GM21528 (cell line): Measurements from ENCODE around the gene B3GAT3.
"Not testable (repeated sequence)": the region's sequence is repeated elsewhere in the genome, so short reads cannot be mapped to it uniquely, and the experiment has no call there.

Experiments
- ATAC-seq: cut with Tn5 transposase; IDR thresholded peaks from one replicate; pipeline ENCODE4 v1.9.1; 2021; ENCODE audit warnings: mild to moderate bottlenecking, moderate library complexity; ENCODE audit not compliant: unreplicated experiment, low FRiP score

The B3GAT3 gene

DNA sequence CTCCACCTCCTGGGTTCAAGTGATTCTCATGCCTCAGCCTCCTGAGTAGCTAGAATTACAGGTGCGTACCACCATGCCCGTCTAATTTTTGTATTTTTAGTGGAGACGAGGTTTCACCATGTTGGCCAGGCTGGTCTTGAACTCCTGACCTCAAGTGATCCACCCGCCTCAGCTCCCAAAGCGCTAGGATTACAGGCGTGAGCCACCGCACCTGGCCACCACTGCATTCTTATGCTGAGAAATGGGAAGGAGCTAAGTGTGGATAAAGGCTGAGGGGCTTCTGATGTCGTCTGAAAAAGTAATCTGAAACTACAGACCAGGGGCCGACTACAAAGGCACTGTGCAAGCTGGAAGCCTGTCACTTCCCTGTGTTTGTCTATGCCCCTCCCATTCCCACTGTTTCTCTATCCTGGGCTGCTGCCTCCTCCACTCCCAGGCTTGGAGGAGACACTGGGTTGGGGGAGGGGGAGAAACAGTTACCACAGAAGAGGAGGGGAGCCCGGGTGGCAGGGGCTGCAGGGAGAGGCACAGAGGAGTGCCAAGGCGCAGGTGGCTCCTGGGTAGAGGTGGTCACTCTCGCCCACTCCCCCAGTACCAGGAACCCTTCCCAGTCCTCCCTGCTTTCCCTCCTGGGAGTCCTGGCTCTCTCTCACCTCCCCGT lies 17.2 kb downstream of the B3GAT3 start:
- ATAC-seq: no peak

DNA sequence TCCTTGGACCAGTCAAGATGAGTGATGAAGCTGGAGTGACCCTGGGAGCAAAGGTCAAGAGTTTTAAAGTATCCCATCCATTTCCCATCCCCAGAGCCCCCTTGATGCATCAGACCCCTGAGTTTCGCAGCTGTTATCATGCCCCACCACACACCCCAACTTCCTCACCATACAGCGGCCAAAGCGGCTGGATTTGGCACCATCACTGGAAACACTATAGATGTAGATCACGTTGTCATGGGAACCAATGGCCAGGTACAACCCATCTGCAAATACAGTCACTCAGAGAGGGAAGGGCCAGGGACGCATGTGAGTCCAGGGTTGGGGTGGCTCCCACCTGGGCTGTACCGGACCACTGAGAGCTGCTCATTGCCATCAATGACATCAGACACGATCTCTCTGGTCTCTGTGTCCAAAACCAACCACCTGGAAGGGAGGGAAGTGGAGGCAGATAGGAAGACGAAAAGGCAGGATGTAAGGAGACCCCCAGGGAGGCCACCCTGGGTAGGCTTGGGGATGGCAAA lies 17.9 kb downstream of the B3GAT3 start:
- ATAC-seq: no peak

DNA sequence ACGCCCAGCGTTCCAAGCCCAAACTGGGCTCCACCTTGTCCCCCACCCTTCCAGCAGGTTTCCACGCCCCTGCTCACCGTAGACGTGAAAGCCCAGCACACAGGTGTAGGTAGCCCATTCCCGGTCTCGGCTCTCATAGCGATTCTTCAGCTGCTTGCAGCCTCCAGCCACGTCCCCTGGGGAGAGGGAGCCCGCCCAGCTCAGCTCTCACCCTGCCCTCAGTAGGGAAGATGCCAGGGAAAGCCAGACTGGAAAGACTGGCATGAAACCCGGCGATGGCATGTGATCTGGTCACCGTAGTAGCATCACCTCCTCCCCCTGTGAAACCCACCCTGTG lies 18.7 kb downstream of the B3GAT3 start:
- ATAC-seq: no peak

DNA sequence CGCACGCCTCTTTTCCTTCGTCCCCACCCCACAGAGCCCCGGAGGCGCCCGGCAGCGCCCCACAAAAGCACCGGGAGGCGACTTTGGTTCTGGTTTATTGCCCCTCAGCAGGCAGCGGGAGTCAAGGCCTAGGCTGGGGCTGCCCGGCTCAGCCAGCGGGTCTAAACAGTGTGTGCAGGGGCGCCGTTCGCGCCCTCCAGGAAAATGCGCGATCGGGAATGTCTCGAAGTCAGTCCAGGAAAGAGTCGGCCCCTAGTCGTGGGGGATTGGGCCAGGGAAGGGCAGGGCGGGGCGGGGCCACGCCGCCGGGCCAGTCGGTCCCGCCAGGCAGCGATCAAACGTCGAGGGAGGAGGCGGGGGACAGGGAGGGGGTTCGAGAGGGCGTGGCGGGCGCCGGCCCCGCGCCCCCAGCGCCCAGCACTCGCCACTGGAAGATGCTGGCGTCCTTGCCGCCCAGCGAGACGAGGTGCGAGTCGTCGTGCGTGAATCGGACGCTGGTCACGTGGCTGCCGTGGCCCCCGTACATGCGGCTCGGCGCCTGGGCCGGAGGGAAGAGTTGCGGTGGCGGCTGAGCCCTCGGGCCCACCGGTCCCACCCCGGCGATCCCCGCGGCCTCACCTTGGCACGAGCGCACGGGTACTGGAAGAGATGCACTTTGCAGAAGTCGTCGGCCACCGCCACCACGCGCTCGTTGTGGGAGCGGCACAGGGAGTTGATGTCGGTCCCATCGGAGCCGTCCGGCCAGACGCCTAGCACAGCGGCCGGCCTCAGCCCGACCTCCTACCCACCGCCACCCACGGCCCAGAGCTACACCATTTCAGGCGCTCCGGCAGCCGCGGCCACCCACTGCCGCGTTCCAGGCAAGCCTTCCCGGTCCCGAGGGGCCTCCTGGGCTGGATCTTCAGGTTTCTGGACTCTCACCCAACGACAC lies 19.4 kb downstream of the B3GAT3 start:
- ATAC-seq: no peak

DNA sequence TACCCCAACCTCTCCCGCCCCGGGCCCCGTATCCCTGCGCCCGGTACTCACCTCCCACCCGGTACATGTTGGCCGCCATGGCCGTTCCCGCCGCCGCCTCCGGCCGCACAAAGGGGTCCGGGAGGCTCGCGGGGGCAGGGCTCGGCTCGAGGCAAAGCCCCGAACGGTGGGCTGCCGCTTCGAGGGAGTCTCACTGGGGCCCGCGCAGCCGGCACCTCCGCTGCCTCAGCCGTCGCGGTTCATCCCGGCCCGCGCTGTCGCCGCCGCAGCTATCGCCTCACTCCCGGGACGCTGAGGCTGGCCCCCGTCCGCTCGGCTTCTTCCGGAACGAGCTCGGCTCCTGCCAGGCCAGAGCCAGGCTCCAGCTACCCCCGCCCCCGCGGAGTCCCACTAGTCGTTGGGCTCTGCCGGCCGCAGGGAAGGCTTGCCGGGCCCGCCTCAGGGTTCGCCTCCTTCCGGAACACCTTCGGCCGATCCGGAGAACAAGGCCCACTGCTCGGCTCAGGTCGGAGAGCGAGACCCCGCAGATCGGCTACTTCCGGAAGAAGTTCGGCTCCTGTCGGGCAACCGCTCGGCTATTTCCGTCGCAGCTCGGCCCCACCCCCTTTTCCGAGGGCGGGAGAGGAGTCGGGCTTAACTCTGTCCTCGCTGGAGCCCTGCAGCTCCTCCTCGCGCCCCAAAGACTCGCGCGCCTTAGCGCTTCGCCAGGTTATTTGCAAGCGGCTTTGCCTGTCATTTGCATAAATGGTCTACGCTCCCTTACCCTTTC lies 20.2 kb downstream of the B3GAT3 start, which contains the start of gene MTA2:
Gene MTA2, minus strand, starts transcription at position 494 of the 769 bp plus-strand sequence. Its CDS starts 415 bp downstream, at position 79.
- peak; percentile 78 for ATAC-seq

DNA sequence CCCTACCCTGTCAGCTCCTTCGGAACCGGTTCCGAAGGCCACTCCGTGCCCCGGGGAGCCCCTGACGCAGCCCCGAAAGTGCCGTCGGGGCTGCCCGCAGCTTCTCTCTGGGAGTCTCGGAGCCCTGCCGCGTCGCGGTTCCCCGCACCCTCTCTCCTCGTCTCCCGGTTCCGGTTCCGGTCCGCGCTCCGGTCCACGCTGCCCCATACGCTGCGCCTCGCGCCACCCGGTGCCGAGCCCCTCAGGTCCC lies 20.7 kb downstream of the B3GAT3 start:
- peak; percentile 14 for ATAC-seq

DNA sequence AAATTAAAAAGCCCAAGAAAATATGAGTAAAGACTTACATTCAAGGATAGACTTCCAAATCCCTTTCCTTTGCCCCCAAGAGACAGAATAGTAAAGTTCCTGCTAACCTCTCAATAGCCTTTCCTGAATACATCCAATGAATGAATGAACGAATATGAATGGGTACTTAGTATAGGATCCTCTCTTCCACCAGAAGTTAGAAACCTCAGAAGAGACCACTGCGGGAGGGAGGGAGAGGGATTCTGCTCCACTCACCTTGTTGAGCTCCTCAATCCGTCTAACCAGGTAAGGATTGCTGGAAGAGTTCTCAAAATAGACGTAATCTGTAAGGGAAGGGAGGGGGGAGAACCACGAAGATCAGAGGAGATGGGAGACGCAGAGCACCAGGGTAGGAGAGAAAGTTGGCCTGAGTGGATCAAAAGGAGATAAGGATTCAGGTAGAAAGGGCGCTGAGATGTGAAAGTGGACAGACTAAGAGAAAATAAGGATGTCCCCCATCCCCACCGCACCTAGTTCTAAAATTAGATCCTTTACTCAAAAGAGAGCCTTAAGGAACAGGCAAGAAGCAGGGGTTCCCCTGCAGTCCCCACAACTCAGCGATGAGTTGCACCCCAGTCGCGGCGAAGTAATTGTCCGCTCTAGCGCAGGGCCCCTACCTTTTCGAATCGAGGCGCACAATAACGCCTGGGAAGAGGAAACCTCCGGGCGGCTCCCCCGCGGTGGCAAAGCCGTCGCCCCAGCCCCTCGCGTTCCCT lies 21.2 kb downstream of the B3GAT3 start:
- no peak for ATAC-seq

DNA sequence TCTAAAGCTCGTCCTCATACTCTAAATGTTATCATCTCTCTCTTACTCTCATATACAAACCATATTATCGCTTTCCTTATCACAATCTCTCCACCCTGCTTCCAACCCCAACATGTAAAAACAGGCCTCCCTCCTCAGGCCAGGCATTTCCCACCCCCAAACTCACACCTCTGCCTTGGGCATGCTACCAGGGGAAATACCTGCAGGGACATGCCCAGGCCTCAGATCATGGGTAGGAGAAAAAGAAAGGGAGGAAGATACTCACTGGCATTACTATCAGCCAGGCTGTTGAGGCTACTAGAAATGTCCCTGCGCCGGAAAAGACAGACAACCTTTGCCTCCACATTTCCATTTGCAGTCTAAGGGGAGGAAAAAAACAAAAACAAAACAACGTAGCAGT lies 21.9 kb downstream of the B3GAT3 start:
- no peak for ATAC-seq

DNA sequence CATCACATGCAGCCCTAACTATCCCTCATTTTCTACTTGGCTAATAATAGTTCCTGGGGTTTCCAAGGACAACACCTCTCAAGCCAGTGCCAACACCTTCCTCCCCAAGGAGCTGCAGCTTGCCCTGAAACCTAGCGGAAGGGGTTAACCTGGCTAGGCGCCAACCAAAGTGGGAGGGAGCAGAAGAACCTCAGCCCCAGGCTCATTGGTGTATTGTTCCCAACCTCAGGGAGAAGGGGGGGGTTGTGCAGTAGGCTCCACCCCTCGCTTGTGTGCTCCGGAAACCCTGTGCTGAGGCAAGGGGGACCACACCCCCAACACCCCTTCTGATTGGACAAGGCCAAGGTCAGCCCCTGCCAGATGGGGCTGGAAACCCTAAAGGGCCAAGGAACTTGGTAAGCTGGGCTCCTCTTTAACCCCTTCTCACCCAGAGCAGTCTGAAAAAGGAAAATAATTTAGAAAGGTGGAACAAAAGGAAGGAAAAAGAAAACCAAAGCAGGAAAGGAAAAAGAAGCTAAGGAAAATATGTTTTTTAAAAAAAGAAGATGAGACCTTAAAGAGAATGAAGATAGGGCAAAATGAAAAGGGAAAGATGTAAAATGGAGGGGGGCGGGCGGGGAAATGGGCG lies 22.6 kb downstream of the B3GAT3 start:
- ATAC-seq: peak; percentile 42

DNA sequence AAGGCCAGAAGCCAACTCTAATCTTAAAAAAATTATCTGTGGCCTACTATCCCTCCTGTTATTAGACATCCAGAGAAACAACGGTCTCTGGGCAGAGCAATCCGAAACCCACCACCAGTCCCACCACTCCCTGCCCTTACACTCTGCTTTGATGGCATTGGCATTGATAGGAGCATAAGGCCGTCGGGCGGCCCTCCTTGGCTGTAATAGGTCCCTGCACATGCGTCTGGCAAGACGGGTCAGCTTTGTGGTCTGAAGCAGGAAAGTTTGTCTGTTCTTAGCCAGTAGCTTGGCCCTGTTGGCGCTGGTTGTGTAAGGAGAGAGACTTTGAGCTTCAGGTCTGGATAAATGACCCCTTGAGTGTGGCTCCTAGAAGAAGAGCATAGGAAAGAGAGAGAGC lies 26.7 kb downstream of the B3GAT3 start:
- no peak for ATAC-seq

DNA sequence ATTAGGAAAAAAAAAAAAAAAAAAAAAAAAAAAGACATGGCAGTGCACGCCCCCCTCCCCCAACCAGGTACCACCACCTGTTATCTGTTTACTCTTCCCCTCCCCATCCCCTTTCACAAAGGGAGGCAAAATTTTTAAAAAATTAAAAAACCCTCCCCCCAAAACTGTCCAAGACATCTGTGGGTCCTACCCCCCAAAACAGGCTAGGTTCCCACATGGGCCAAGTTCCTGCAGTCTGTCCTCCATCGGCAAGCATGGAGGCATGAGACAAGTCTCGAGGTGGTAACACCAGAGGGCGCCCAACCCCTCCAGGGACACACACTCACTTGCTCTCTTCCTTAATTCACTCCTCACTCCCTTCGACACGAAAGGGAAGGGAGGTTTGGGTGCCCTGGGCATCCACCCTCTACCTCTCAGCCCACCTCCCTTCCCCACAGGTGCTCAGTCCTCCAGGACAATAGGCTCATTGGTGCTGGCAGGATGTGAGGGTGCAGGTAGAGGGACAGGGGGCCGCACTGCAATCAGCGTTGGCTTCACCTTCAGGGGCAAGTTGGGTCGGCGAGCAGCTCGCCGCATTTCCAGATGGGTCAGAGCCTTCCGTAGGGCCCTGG lies 28.2 kb downstream of the B3GAT3 start:
- no peak for ATAC-seq

DNA sequence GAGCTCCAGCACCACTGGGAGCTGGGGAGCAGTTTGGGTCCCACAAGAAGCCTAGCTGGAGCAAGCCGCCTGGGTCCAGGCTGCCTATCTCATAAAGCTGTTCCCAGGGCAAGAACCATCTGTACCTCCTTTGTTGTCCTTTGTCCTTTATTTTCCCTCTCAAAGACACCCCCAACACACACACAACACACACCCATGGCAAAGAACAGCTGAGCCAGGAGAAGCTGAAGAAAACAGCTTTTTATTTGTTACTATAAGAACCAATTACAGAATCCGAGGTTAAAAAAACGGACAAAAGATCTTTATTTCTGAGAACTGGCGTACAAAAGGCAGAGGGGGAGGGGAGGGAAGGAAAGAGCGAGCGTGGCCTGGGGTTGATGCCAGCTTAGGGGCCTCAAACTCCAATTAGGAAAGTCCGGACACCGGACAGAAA lies 28.8 kb downstream of the B3GAT3 start:
- ATAC-seq: no peak

DNA sequence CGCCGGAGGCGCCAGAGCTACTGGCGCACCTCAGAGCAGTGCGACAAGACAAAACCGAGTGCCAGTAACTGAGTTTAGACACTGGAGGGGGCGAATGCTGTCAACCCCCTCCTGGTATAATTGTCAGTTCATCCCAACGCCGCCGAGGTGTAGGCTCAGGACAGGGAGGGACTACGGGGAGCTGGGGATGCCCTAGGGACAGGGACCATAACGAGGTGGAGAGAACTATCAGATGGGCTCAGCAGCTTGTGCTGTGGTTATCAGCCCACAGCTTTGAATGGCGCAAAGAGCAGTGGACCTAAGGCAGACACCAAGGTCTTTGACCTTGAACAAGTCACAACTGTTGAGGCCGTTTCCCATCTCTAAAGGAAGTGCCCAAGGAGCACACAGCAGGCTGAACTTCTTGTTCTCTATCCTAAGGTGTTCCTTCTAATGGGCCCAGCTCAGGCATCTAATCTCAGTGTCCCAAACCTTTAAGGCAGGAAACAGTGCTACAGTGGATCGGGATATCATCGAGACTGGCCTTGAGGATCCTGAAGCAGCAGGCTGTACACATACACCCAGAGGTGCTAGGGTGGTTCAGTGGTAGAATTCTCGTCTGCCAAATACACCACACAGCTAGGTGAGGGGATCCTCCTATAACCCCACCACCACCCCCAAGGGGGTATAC lies 29.5 kb downstream of the B3GAT3 start:
- ATAC-seq: no peak

DNA sequence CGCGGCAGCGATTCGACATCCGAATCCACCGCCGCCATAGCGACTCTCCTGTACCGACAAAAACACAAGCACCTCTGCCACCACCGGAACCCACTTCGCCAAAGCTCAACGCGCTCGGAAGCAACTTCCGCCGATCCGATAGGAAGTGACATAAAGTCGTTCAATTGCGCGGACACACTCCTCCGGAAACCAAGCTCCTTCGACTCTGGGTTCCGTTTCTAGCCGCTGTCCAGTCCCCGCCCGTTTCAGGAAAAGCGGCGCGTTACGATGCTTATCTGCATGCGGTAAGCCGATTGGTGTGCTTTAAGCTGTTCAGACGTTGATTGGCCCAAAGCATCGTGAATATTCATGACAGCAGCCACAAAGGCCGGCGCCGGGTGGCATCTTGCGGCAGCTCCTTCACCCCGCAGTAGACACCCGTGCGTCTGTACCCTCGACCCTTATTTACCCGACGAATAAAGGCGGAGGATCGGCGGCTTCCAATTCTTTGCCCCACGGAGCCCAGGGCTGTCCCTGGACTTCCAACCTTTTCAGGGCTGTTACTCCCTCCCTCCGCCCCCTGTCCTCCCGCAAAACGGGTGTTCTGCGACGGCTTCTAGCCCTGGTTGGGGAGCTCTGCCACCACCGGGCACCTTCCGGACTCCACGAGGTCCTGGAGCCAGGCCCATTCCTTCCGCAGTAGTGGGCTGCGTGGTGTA lies 30.2 kb downstream of the B3GAT3 start, which contains the start of gene TUT1:
Gene TUT1, minus strand, starts transcription at position 76 of the 698 bp plus-strand sequence. Its CDS starts 38 bp downstream, at position 38.
- peak; percentile 86 for ATAC-seq

DNA sequence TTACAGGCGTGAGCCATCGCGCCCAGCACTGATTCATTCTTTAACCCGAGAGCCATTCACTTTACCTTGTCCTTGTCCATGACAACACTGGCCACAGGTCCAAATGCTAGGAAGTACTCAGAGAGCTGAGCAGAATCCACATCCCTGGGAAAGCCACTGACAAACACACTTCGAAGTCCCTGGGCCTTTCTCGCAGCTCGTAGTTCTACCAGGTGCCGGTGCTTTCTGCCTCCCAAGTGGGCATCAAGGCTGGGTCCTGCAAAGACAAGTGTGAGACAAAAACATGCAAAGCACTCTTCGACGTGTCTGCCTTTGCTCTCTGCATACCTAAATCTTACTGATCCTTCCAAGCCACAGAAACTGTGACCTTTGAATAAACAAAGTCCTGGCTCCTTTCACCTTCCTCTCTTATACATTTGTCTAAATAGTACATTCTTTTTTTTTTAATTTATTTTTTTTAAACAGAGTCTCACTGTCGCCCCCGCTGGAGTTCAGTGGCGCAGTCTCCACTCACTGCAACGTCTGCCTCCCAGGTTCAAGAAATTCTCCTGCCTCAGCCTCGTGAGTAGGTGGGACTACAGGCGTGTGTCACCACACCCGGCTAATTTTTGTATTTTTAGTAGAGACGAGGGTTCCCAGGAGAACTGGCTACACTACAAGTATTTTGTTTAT lies 32.7 kb downstream of the B3GAT3 start:
- ATAC-seq: no peak

DNA sequence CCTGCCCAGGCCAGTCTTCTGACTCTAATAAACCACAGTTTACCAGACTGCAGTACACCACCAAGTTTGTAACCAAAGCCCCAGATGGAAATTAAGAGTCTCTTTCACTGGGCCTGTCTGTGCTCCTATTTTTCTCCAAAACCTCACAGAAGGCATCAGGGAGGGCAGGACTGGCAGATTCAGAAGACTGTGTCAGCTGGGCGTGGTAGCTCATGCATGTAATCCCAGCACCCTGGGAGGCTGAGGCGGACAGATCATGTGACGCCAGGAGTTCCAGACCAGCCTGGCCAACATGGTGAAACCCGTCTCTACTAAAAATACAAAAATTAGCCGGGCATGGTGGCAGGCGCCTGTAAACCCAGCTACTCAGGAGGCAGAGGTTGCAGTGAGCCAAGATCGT lies 36.4 kb downstream of the B3GAT3 start:
- not testable (repeated sequence) for ATAC-seq

DNA sequence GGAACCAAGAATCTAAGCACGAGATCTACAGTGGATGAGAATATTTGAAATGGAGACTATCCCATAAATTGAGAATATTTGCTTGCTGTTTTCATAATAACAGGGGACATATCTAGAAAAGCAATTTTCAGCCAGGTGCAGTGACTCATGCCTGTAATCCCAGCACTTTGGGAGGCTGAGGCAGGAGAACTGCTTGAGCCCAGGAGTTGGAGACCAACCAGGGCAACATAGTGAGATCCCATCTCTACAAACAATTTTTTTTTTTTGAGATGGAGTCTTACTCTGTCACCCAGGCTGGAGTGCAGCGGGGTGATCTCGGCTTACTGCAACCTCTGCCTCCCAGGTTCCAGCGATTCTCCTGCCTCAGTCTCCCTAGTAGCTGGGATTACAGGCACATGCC lies 40.1 kb downstream of the B3GAT3 start:
- not testable (repeated sequence) for ATAC-seq
